ENCODE measurements around the gene HOXA11. TPM values are rescaled to one million over a fixed set of nuclear protein-coding genes. Genes with fewer than 3 reads are reported as not detected.

HOXA11 gene
- total and polyA plus RNA-seq, 10 donors = not detected

- no peaks in the 10 kb centered on the region for H3K36me3 ChIP-seq
- no peak for TF ChIP-seq POLR2AphosphoS5 (IDR thresholded peaks at IDR 0.05)
- TF ChIP-seq POLR2A (IDR thresholded peaks at IDR 0.05) = no peak
- TF ChIP-seq CTCF (IDR thresholded peaks at IDR 0.05 in 8 of 11, conservative IDR thresholded peaks at IDR 0.05 in 3 of 11) = no peak
- intact Hi-C loops (cut with DNase I; ENCODE audit: low total_unique reads) = no loop called here
- peaks cover 22 to 100% (median 96%) of the 10 kb centered on the region in 7 donors for H3K27me3 ChIP-seq (replicated peaks in 1 of 7)
- no peak for DNase-seq
- peaks cover 12 to 76% (median 56%) of the 10 kb centered on the region in 6 donors for H3K4me1 ChIP-seq
- H3K9me3 ChIP-seq = no peaks in the 10 kb centered on the region
- peak overlapping the region in 6 of 8 donors; percentile 6 to 68 (median 34) for H3K4me3 ChIP-seq
- WGBS, 5 donors = 4 to 11% (median 9%) methylated on average over 13 to 14 of the region's 14 CpGs
- H3K27ac ChIP-seq = no peak overlapping the region
These were observed 15.9 kb upstream of the HOXA11 start for GRCh38 chr7:27200761-27201579.

DNA sequence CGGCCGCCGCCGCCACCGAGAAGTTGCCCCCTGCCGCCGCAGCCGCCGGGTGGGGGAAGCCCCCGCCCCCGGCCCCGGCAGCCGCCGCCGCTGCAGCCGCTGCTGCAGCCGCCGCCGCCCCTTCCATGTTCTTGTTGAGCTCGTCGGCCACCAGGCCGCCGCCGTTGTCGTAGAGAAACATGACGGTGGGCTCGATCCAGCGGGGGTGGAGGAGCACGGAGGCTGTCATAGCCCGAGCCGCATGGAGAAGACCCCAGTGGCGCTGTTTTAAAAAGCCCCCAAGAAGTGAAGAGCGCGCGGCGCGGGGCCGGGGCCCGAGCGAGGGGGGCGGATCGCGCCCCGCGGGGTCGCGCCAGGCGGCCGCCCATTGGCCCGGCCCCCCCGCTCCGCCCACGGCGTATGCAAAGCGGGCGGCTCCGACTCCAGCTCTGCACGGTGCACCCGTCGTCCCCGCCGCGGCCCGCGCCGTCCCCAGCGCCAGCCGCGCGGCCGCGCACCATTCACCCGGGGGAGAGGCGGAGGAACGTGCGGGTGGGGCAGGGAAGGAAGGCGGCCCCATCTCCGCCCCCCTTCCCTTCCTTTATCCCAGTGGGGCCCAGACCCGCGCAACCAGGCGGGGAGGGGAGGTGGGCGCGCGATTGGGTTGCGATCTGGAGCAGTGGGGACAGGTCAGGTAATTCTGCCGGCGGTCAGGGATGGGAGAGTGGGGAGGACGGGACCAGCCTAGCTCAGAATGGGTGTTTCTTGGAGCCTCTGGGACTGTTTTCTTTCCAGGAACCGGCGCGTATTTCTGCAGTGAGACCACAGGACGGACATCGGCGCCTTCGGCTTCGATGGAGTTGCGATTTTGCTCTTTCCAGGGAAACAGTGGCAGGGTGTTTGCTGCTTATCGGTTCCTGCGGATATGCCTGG lies 15.1 kb upstream of the HOXA11 start, which contains the start of gene HOXA13:
TSS of gene HOXA13 (minus strand) at position 243 of the 912 bp plus-strand sequence. CDS start at position 229, 14 bp downstream.
- H3K4me3 ChIP-seq = peak within 1 kb of the TSS in 7 of 8 donors; percentile 17 to 68 (median 36)
- 1 to 2% (median 2%) methylated on average over 43 to 99 of the region's 99 CpGs for WGBS, 5 donors
- TF ChIP-seq POLR2A (IDR thresholded peaks at IDR 0.05) = no peak
- TF ChIP-seq CTCF (IDR thresholded peaks at IDR 0.05 in 8 of 11, conservative IDR thresholded peaks at IDR 0.05 in 3 of 11) = no peak
- TF ChIP-seq POLR2AphosphoS5 (IDR thresholded peaks at IDR 0.05) = peak in 1 of 3 donors; percentile 11
- no peaks in the 10 kb centered on the region for H3K9me3 ChIP-seq
- peaks cover 9 to 67% (median 50%) of the 10 kb centered on the region in 6 donors for H3K4me1 ChIP-seq
- no peaks in the 10 kb centered on the region for H3K36me3 ChIP-seq
- intact Hi-C loops (cut with DNase I; ENCODE audit: low total_unique reads) = loop anchor here (10.0 kb wide), 4 partner anchors 585 to 895 kb away; no protein-coding TSS in a partner anchor
- peaks cover 26 to 100% (median 96%) of the 10 kb centered on the region in 7 donors for H3K27me3 ChIP-seq (replicated peaks in 1 of 7)
- H3K27ac ChIP-seq = no peak within 1 kb of the TSS
- peak; percentile 76 for DNase-seq

DNA sequence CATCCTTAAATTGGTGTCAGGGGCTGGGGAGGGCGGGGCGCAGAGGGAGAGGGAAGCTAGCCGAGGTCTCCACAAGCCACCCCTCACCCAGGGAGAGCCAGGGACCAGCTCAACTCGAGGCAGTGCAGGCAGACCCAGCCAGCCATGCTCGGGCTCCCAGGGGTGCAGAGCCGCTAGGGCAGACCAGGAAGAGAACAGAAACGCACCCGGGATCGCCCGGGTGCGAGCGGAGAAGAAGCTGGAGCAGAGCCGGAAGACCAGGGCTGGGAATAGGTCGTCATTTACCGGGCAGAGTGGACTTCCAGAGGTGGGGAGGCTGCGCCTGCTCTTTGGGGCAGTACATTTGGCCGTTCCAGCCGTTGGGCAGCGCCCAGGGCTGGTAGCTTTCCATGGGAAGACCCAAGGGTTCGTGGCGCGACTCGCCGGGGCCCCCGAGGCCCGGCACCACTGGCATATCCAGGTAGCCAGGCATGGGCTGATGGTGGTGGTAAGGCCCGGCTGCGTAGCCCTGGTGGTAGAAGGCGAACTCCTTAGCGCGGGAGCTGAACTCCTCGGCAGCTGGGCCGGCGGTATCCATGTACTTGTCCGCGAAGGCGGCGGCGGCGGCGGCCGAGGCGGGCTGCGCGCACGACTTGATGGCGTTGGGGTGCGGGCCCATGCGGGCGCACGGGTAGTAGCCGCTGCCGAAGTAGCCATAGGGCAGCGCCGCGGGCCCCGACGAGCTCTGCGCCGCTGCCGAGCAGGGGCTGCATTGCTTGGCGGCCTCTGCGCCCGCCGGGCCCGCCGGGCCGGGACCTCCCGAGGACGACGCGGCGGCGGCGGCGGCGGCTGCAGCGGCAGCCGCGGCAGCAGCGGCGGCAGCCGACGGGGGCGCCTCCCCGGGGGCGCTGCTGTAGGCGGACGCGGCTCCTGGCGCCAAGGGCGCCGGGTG lies 14.1 kb upstream of the HOXA11 start:
- TF ChIP-seq POLR2AphosphoS5 (IDR thresholded peaks at IDR 0.05) = no peak
- TF ChIP-seq CTCF (IDR thresholded peaks at IDR 0.05 in 8 of 11, conservative IDR thresholded peaks at IDR 0.05 in 3 of 11) = no peak
- TF ChIP-seq POLR2A (IDR thresholded peaks at IDR 0.05) = no peak
- no peak overlapping the region for H3K27ac ChIP-seq
- H3K9me3 ChIP-seq = no peaks in the 10 kb centered on the region
- peak overlapping the region in 7 of 8 donors; percentile 8 to 68 (median 26) for H3K4me3 ChIP-seq
- peaks cover 32 to 100% (median 96%) of the 10 kb centered on the region in 7 donors for H3K27me3 ChIP-seq (replicated peaks in 1 of 7)
- peak; percentile 77 for DNase-seq
- H3K4me1 ChIP-seq = peaks cover 8 to 58% (median 43%) of the 10 kb centered on the region in 6 donors
- H3K36me3 ChIP-seq = no peaks in the 10 kb centered on the region
- 4 to 9% (median 4%) methylated on average over 19 to 93 of the region's 93 CpGs for WGBS, 5 donors
- intact Hi-C loops (cut with DNase I; ENCODE audit: low total_unique reads) = loop anchor here (10.0 kb wide), 4 partner anchors 586 to 896 kb away; no protein-coding TSS in a partner anchor
